SK-N-MC (cell line): ENCODE measurements around the gene AKT2.

Source experiments
- DNase-seq: peaks from one replicate; pipeline ENCODE4 v3.0.0-alpha.2; 2011; ENCODE audit warnings: low read depth, low spot score
- H3K27ac ChIP-seq: fragments of 200-600 bp; sonication (generic); 2 replicates; pipeline ENCODE4 v1.5.1; 2016; ENCODE audit warnings: mixed run types
- H3K36me3 ChIP-seq: fragments of 200-600 bp; sonication (generic); 2 replicates; pipeline ENCODE4 v1.6.1; 2017; ENCODE audit warnings: antibody characterized with exemption, low read length, mixed read lengths; ENCODE audit not compliant: insufficient read depth
- H3K4me3 ChIP-seq: fragments of 200-600 bp; sonication (generic); 2 replicates; pipeline ENCODE4 v1.5.1; 2016
- H3K9ac ChIP-seq: fragments of 200-600 bp; sonication (generic); 2 replicates; pipeline ENCODE4 v1.8.0; 2017; ENCODE audit warnings: mixed run types, mixed read lengths; ENCODE audit not compliant: insufficient read length
- H3K9me3 ChIP-seq: fragments of 200-600 bp; sonication (generic); 2 replicates; pipeline ENCODE4 v1.6.1; 2017; ENCODE audit warnings: low read depth, mild to moderate bottlenecking, antibody characterized with exemption, low read length, moderate library complexity, mixed read lengths
- EZH2 ChIP-seq: fragments of 200-600 bp; sonication (generic); IDR thresholded peaks from one replicate; pipeline ENCODE4 v1.6.1; 2017; ENCODE audit warnings: antibody characterized with exemption
- FOXP2 ChIP-seq: optimal IDR thresholded peaks from 2 replicates; pipeline ENCODE3; 2011; ENCODE audit warnings: mild to moderate bottlenecking, moderate library complexity; ENCODE audit not compliant: insufficient read depth; ENCODE audit errors: extremely low read length, control extremely low read depth
- POLR2AphosphoS5 ChIP-seq: IDR thresholded peaks from 2 replicates; pipeline ENCODE4 v1.6.1; 2012; ENCODE audit warnings: mild to moderate bottlenecking, low read depth, low read length, borderline replicate concordance

The AKT2 gene

GRCh38 chr19:40309666-40310065, 24.5 kb upstream of the AKT2 start:
- Histone ChIP-seq H3K9ac (no peak overlapping the region), H3K4me3 (no peak overlapping the region), H3K9me3 (no peaks in the 10 kb centered on the region), H3K36me3 (no peaks in the 10 kb centered on the region), H3K27ac (no peak overlapping the region)
- TF ChIP-seq FOXP2 (no peak), EZH2 (no peak), POLR2AphosphoS5 (no peak)
- no peak for DNase-seq

GRCh38 chr19:40305403-40305802, 20.3 kb upstream of the AKT2 start:
- H3K36me3 ChIP-seq: no peaks in the 10 kb centered on the region
- H3K4me3 ChIP-seq: no peak overlapping the region
- TF ChIP-seq FOXP2 (no peak), POLR2AphosphoS5 (no peak), EZH2 (no peak)
- DNase-seq: peak; percentile 81
- no peak overlapping the region for H3K27ac ChIP-seq
- H3K9ac ChIP-seq: no peak overlapping the region
- no peaks in the 10 kb centered on the region for H3K9me3 ChIP-seq

- Histone ChIP-seq H3K9ac (peak overlapping the region; percentile 8), H3K36me3 (no peaks in the 10 kb centered on the region), H3K9me3 (no peaks in the 10 kb centered on the region), H3K4me3 (peak overlapping the region; percentile 67), H3K27ac (peak overlapping the region; percentile 96)
- TF ChIP-seq EZH2 (no peak), FOXP2 (no peak), POLR2AphosphoS5 (no peak)
- DNase-seq: peak; percentile 90
Observed at GRCh38 chr19:40304306-40304705, 19.2 kb upstream of the AKT2 start.

GRCh38 chr19:40303765-40304164, 18.6 kb upstream of the AKT2 start:
- H3K9ac ChIP-seq: peak overlapping the region; percentile 57
- DNase-seq: peak; percentile 61
- TF ChIP-seq FOXP2 (no peak), EZH2 (no peak), POLR2AphosphoS5 (no peak)
- no peaks in the 10 kb centered on the region for H3K36me3 ChIP-seq
- H3K9me3 ChIP-seq: no peaks in the 10 kb centered on the region
- peak overlapping the region; percentile 96 for H3K27ac ChIP-seq
- peak overlapping the region; percentile 67 for H3K4me3 ChIP-seq

- H3K36me3 ChIP-seq: no peaks in the 10 kb centered on the region
- H3K27ac ChIP-seq: no peak overlapping the region
- H3K9ac ChIP-seq: no peak overlapping the region
- no peak overlapping the region for H3K4me3 ChIP-seq
- H3K9me3 ChIP-seq: no peaks in the 10 kb centered on the region
- no peak for DNase-seq
- no peak for TF ChIP-seq POLR2AphosphoS5
Observed at GRCh38 chr19:40302224-40303011, 17.3 kb upstream of the AKT2 start.

- Histone ChIP-seq H3K9ac (no peak overlapping the region), H3K27ac (no peak overlapping the region), H3K9me3 (no peaks in the 10 kb centered on the region), H3K4me3 (no peak overlapping the region), H3K36me3 (no peaks in the 10 kb centered on the region)
- no peak for TF ChIP-seq POLR2AphosphoS5
- TF ChIP-seq EZH2: no peak
- TF ChIP-seq FOXP2: no peak
- DNase-seq: no peak
Observed at GRCh38 chr19:40300668-40301067, 15.5 kb upstream of the AKT2 start.

- Histone ChIP-seq H3K9ac (peak overlapping the region; percentile 32), H3K4me3 (no peak overlapping the region), H3K27ac (no peak overlapping the region), H3K36me3 (no peaks in the 10 kb centered on the region), H3K9me3 (no peaks in the 10 kb centered on the region)
- DNase-seq: no peak
- no peak for TF ChIP-seq EZH2
- no peak for TF ChIP-seq POLR2AphosphoS5
- TF ChIP-seq FOXP2: no peak
Observed at GRCh38 chr19:40298026-40298425, 12.9 kb upstream of the AKT2 start.

- Histone ChIP-seq H3K27ac (no peak overlapping the region), H3K9ac (no peak overlapping the region), H3K4me3 (no peak overlapping the region), H3K9me3 (no peaks in the 10 kb centered on the region), H3K36me3 (no peaks in the 10 kb centered on the region)
- TF ChIP-seq POLR2AphosphoS5: no peak
- TF ChIP-seq EZH2: no peak
- no peak for TF ChIP-seq FOXP2
- no peak for DNase-seq
Observed at GRCh38 chr19:40294560-40294959, 9.4 kb upstream of the AKT2 start.

GRCh38 chr19:40286971-40287421, 1.9 kb upstream of the AKT2 start:
- no peak for DNase-seq
- Histone ChIP-seq H3K27ac (peak overlapping the region; percentile 97), H3K9me3 (no peaks in the 10 kb centered on the region), H3K36me3 (no peaks in the 10 kb centered on the region), H3K4me3 (no peak overlapping the region), H3K9ac (no peak overlapping the region)
- TF ChIP-seq FOXP2: no peak
- no peak for TF ChIP-seq POLR2AphosphoS5
- TF ChIP-seq EZH2: no peak
